NCI-H526 treated with DMSO at 0.1 percent for 48 hours (cell line): ENCODE measurements around the gene RGS12.

Source experiments
- DNase-seq: peaks from one replicate; lab custom pipeline; 2025; lab: John Stamatoyannopoulos, UW

Gene RGS12

DNA sequence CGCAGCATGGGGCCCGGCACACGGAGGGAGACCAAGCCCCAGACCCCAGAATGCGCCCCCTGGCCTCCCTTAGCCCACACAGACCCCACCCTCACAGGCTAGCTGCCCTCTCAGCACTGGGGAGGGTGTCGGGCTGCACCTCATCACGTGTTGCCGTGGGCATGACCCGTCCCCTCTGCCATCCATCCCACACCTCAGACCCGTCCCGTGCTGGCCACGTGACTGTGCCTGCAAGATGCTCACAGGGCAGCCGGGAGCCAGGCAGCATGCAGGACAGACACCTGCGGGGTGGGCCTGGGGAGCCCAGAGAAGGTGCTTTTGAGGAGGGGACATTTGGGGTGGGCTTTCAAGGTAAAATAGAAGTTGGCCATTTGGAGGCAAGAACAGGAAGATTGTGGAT, 39.0 kb upstream of the RGS12 start:
- DNase-seq: no peak

DNA sequence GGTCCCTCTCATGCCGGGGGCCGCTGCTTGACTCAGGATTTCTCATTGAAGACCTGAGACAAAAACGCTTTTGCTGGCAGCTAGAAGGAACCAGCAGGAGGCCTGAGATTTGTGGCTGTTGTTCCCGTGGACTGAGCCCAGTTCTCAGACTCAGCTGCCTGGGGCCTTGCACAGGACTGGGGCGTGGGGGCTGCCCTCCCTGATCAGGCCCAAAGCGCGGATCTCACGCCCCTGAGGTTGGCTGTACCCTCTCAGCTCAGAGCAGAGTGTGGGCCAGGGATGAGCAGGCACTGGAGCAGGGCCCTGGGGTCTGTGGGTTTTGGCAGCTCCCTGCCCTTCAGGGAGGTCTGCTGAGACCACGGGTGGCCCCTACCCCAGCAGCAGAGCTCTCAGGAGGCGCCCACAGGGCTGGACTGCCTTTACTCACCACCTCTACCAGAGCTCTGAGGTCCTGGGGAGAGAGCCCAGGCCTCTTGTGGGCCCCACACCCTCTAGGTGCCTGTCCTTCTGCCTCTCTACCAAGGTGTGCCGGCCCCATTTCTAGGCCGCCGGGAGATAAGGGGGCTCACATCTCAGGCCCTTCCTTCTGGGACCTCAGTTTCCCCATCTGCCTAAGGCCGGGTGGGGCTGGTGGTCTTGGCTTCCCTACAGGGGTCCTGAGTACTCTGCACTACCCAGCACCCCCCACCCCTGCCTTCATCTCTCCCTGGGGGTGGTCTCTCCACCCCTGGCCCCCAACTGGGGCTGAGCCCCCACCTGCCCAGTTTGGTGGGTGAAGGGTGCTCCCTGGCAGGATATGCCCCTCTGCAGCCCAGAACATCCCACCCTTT, 38.3 kb upstream of the RGS12 start:
- no peak for DNase-seq

DNA sequence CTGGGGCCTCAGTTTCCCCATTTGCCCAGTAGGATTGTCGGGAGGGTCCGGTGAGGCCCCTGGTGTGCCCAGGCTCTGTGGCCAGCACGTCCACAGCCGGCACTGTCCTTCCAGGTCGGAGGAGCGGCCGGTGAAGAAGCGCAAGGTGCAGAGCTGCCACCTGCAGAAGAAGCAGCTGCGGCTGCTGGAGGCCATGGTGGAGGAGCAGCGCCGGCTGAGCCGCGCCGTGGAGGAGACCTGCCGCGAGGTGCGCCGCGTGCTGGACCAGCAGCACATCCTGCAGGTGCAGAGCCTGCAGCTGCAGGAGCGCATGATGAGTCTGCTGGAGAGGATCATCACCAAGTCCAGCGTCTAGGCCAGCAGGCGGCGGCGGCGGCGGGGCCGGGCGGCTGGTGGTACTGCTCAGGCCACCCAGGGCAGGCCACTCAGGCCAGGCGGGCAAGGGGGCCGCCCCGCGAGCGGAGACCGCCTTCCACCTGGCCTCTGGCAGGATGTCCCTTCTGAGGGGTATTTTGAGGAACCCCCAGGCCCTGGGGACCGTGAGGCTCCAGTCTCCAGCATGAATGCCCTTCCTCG, 37.1 kb upstream of the RGS12 start:
- DNase-seq: no peak

DNA sequence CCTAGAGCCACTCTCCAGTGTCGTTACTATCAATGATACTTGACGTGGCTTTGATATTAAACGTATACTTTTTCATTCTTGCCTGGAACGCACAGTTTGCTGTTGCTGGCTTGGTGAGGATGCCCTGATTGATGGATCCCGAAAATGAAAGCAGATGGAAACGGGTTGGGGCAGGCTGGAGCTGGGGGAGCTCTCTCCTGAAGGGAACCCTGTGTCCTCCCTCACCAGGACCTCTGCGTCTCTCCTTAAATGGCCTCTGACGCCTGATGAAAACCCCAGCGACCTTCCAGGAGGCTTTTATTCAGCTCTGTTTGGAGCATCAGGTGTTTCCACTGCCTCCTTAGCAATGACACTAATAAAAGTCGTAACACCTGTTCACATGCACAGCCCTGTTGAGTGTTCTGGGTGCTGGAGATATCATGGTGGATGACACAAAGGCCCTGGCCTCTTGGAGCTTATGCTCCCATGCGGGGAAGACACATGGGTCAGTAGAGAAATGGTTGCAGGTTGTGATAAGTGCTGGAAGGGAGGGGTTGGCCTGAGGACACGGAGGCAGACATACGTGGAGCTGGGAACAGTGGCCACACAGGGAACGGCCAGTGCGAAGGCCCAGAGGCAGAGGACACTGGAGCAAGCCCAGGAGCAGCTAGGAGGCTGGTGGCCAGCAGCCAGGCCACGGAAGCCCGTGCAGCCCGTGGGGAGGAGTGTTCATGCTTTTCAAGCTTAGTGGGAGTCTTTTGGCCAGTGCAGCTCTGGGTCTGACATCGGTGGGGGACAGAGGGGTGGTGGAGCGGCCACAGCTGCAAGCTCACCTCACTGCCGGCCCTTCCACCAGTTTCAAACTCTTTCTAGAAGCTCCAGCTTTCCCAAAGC, 36.4 kb upstream of the RGS12 start:
- DNase-seq: no peak

DNA sequence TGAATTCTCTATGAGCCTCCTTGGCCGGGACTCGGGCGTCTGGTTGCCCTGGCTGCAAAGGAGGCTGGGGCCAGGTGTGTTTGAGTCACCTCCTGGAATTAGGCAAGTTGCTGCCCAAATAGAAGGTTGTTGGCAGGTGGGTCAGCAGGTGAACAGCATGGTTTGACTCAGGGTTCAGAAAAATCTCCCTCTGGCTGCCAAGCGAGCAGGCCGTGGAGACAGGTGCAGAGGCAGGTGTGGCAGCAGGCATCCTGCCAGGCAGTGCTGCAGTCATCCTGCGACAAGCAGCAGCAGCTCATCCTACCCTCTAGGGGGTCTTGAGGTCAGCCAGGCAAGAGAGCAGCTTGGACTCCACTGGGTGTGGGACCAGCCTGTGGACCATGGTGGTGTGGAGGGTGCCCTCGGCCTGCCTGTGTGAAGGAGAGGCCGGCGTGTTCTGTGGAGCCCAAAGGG, 35.7 kb upstream of the RGS12 start:
- DNase-seq: peak; percentile 35

DNA sequence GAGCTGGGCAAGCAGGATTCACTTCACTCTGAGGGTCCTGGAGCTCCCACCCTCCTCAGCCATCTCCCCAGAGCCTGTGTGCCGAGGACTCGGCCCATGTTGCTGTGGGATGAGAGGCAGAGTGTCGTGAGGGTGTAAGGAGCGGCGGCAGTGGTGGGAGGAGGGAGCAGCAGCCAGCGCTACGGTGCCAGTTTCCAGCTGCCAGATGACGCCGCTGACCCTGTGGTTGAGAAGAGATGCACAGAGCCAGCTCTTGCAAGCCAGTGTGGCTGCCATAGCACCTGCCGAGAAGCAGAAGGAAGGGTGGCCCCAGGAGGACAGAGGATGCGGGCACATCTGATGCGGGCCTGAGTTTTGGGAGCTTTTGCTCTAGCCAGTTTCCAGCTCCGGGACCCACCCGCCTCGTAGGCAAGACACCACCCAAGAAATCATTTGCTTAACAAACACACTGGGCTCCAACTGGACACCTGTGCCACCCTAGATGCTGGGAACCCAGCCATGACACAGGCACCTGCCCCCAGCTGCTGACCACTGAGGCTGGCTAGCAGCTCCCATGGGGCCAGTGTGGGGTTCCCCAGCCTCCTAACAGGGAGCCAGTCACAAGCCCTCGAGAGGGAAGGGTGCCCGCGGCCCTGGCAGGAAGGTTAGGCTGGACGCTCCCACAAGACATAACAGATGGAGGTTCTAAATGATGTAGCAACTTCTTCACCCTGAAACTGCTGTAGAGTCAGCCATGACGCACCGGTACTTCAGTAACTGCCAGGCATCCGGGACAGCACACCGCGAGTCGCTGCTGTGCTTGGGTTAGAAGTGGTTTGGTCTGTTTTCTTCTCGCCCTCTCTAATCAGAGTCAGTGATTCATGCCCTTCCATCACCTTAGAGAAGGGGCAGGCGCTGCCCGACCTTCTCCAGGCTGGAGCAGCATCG, 35.0 kb upstream of the RGS12 start:
- peak; percentile 74 for DNase-seq

DNA sequence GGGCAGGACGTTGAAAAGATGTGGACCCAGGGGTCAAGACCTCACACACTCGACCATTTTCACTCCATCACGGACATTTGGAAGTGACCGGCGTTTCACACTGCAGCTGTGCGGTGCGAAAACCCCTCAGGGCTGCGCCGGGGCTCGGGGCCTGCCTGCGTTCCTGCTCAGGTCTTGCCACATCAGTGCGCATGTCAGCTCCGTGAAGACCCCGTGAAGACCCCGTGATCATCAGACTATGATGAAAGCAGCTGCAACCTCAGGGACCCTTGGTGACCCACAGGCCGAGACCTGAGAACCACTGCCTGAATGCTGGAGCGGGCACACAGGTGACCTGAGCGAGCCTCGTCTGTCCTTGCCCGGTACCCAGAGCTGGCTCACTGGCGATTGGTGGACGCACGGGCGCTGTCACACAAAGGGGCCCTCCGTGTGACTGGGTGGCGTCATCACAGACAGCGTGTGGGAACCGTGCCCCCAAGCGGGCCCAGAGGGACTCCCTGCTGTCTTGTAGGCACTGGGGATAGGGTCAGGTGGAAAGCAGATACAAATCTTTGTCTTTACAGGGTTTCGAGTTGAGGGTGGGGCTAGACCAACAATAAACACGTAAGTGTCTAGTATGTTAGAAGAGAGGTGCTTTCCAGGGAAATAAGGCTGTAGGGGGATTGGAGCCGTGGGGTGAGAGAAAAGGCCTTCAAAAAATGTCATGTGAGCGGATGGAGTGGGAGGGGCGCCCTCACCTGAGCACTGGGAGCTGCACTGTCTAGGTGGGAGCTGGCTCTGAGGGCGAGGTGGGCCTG, 31.2 kb upstream of the RGS12 start:
- no peak for DNase-seq

DNA sequence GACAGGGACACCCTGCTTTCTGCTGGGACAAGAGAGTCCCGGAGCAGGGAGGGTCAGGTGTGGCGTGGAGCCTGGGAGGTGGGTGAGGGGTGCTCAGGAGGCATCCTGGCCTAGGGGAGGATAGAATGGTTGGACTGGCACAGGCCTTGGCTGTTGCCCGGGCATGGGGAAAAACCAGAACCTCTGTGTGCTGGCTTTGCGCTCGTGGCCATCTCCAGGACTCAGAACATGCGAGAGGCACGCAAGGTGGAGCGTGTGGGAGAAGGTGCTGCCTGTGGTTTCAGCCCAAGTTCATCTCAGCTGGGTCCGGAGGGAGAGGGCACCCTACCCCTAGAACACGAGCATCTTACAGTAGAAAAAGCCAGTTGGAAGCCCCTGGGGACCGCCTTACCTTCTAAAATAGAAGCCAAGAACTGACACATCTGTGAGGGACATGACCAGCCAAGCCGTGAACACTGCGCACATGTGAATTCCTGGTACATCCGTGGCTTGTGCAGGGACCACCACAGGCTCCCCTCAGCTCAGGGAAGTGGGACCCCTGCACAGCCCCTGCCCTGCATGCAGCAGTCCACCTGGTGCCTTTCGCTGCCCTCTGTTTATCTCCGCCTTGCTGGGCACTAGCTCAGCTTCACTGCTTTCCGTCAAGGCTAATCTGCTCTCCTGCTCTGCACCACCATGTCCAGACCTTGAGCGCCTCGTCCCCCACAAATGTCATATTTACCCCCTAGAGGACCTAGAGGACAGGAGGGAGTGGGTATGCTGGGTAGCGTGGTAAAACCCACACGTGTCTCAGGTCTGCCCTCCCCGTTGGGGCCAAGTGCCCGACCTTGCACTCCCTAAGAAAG, 30.4 kb upstream of the RGS12 start:
- no peak for DNase-seq

DNA sequence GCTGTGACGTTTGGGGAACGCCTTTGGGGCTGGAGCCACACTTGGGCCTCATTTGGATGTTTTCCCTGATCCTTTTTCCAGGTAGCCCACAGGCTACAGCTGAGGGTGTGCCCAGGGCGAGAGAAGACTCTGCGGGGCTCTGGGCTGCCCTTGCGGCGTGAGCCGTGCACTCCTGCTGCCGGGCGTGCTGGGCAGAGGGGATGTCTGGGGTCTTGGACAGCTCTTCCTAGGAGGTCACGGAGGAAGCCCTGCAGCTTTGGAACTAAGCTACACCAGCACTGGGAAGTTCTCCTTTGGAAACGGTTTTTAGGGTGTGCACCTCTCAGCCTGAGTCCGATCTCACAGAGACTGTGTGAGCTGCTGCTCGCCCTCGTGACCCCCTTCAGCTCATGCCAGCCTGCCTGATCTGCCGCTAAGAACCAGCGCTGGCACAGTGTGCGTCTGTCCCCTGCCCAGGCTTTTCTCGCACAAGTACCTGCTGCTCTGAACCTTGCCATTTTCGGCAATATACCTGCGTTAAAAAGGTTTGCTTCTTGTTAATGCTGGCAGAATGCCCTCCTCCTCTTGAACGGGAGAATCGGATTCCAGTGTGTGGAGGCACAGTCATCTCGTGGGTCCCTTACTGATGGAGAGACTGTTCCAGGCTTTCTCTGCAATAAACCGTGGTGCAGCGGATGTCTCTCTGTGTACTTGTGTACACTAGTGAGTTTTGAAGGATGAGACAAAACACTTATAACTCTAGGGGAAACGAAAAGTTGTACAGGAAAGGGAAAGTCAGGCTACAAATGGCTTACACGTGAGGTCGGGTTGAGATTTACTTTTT, 29.6 kb upstream of the RGS12 start:
- no peak for DNase-seq

DNA sequence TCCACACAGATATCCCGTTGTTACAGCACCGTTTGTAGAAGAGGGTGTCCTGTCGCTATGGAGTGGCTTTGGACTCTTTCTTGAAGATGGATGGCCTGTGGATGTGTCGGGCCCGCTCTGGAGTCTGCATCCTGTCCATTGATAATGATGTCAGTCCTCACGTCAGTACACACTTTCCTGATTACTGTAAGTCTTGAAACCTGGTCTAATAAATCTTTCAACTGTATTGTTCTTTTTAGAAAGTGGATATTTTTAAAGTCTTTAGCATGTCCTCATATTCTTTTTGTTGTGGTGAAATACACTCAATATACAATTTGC, 29.0 kb upstream of the RGS12 start:
- no peak for DNase-seq

DNA sequence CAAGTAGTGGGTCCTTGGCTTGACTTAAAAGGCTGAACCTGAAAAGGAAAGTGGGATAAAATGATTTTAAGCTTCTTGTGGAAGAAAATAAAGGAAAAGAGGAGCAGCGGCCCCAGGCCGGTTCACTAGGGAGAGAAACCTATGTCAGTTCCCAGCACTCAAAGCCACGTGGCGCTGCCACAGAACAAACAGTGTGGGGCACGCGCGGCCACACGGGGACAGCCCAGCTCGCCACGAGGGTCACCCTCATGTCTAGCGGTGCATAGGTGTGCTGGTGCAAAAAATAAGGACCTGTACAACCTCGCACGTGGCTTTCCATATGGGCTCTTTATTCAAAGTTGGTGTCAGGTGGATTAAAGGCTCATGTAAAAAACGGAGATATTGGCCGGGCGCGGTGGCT, 26.7 kb upstream of the RGS12 start:
- no peak for DNase-seq

DNA sequence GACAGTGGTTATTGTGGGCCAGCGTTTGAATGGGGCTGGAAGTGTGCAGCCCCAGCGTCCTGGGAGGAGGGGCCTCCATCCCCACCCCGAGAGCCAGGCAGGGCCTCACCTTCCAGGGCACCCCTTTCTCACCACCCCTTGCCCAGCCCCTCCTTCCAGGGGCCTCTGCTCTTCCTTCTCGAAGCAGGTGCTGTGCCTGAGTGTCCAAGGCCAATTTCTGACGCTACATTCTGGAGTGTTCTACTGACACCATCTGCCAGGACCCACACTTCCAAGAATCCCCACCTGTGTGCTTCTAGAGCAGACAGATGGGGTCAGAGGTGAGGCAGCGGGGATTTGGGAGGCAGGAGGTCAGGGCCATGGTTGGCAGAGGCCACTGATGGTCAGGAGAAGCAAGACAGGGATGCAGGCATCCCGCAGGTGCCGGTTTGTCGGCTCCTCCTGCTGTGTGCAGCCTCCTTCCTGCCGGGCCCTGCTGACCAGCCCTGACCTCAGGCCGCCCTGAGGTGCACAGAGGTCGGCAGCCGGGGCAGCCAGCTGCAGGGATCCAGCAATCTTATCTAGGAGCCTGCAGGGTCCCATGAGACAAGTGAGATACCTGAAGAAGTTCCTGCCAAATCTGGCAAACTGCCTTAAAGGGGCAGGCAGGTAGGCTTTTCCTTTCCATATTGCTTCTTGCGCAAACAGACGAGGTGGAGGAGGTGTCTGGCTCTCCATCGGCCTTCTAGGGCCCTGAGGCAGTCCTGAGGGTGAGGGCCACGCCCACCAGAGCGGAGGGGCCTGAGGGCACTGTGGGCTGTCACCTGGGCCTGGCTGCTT, 25.0 kb upstream of the RGS12 start:
- no peak for DNase-seq

DNA sequence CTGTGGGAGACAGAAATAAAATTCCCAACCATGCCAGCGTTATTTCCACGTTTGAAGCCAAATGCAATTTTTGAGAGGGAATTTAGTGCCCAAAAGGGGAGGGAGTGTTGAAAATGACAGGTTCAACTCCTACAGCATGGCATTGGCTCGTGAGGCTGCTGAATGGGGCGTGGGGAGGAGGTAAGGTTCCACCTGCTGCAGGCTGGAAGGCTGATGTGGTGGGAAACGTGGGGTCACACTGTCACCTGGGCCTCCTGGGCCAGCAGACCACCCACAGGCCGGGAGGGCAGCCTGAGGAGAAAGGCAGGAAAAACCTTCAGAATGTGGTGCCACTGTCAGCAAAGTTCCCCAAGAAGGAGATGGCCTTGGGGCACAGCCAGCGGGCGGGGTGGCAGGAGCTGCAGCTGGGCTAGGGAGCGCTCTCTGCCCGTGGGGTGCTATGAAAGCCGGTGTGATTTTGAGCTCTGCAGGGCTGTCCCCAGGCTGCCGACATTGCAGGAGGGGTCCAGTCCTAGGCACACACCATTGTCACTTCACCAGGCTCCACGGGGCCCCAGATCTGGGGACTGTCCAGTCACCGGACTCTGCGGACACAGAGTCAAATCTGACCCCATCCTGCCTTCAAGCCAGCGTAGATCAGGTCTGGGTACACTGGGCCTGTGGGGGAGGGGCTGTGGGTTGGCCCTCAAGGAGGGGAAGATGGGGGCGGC, 24.3 kb upstream of the RGS12 start:
- DNase-seq: no peak

DNA sequence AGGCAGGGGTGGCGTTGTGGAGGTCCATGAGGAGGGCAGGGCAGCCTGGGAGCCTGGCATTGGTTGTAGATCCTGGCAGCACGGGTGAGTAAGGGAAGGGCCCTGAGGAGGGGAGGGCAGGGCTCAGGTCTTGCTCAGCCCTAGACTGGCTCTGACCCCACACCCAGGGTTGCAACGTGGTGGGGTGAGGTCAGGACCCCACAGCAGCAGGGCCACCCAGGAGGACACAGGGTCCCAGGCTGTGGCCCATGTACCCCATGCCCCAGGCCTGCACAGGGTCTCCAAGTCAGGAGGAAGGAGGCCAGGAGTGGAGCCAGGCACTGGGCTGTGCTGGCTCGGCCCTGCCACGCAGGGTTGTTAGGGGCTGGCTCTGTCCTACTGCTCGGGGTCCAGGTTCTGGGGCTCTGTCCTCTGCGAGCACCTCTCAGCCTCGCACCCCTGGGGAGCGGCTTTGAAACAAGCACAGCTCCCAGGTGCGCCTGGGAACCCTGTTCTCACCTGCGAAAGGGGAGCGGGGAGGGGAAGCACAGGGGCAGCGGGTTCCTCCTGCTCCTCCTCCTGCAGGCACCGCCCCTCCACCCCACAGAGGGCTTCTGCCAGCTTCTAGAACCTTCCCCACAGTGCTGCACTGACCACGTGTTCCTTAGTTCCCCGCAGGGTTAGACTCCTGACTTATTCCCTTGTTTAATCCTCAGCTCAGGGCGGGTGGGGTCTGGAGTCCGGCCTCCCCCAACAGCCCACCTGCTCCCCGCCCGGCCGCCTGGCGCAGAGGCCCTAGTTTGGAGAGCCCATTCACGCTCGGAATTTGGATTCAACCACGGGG, 23.5 kb upstream of the RGS12 start:
- DNase-seq: no peak

DNA sequence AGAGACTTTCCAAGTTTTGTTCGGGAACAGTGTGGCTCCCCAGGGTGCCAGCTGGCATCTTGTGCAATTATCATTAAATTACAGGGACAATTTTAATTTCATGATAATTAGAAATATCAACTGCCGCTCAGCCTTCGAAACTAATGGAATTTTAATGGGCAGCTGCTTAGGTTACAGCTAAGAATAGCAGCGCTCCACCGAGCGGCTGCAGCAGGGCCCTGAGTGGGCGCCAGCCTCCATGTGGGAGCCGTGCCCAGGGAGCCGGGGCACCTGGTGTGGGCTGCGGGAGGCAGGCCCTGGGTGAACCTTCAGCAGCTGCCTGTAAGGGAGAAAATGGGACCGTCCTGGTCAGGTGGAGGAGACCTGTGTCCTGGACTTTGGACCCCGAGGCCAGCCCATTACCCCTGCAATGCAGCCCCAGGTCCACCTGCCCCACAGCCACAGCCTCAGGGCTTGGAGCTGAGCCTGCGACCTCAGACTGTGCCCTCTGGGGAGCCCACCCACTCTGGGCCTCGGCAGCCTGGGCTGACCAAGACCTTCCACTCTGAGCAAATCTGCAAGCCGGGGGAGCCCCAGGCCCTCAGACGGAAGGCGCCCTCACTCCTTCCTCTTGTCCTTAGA, 22.7 kb upstream of the RGS12 start:
- DNase-seq: no peak

DNA sequence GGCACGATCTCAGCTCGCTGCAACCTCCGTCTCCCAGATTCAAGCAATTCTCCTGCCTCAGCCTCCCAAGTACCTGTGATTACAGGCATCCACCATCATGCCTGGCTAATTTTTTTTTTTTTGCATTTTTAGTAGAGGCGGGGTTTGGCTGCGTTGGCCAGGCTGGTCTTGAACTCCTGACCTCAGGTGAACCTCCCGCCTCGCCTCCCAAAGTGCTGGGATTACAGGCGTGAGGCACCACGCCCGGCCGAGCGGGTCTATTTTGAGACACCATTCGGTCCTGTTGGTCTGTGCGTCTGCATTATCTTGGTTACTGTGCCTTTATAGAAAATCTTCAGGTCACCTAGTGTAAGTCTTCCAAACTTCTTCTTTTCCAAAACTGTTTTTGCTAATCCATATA, 21.7 kb upstream of the RGS12 start:
- no peak for DNase-seq
